Peyer's patch (tissue), 4 donors: ENCODE results near the gene SETD6. TPM values are rescaled to one million over a fixed set of nuclear protein-coding genes. Genes with fewer than 3 reads are reported as not detected.
"Not testable (repeated sequence)": the region's sequence is repeated elsewhere in the genome, so short reads cannot be mapped to it uniquely, and the experiment has no call there.

Source experiments
- DNase-seq, 3 donors: peaks; one replicate each; pipeline ENCODE4 v3.0.0-alpha.2; 2017 to 2019
- H3K27ac ChIP-seq, 4 donors: fragments of 200-600 bp; sonication (generic); one replicate each; pipeline ENCODE4 v1.5.1; 2016 to 2019
- H3K27me3 ChIP-seq, 2 donors: fragments of 200-600 bp; sonication (generic); one replicate each; pipeline ENCODE4 v1.5.1; 2019
- H3K36me3 ChIP-seq, 3 donors: fragments of 200-600 bp; sonication (generic); one replicate each; pipeline ENCODE4 v1.5.1; 2016 to 2019
- H3K4me1 ChIP-seq, 4 donors: fragments of 200-600 bp; sonication (generic); one replicate each; pipeline ENCODE4 v1.5.1; 2016 to 2019
- H3K4me3 ChIP-seq, 4 donors: fragments of 200-600 bp; sonication (generic); 1 replicate in 3 of 4; 2 replicates in 1 of 4; pipeline ENCODE4 v1.5.1; 2016 to 2019; ENCODE audit warnings: mild to moderate bottlenecking in 1 of 4
- H3K9me3 ChIP-seq, 4 donors: fragments of 200-600 bp; sonication (generic); one replicate each; pipeline ENCODE4 v1.5.1; 2016 to 2019; ENCODE audit warnings: mild to moderate bottlenecking in 1 of 4
- CTCF ChIP-seq, 6 experiments: fragments of 450-650 bp in 4 of 6; fragments of 200-600 bp in 2 of 6; sonication (generic) in 1 of 6; IDR thresholded peaks; one replicate each; pipeline ENCODE4 v1.5.1; 2017 to 2019; ENCODE audit warnings: antibody characterized with exemption in 6 of 6, mild to moderate bottlenecking in 3 of 6, moderate library complexity in 1 of 6
- POLR2A ChIP-seq, 2 donors: fragments of 450-650 bp; IDR thresholded peaks; one replicate each; pipeline ENCODE4 v1.5.1; 2017; ENCODE audit warnings: antibody characterized with exemption in 2 of 2, mild to moderate bottlenecking in 2 of 2, moderate library complexity in 2 of 2
- total RNA-seq, 4 donors: library from RNA; depleted of rRNA; stranded (reverse); fragments of >200 nt; gene quantifications; one replicate each; pipeline ENCODE4 v1.1.0, GENCODE V29; 2016

The SETD6 gene
- total RNA-seq, 4 donors from 2014 or later, result 27.3 to 60.5 (median 34.4) TPM

GRCh38 chr16:58542291-58542690 lies 27.0 kb downstream of the SETD6 start:
- Histone ChIP-seq H3K36me3 (peaks cover 0 to 99% (median 0%) of the 10 kb centered on the region in 3 donors), H3K4me3 (no peak overlapping the region), H3K4me1 (no peaks in the 10 kb centered on the region), H3K9me3 (no peaks in the 10 kb centered on the region), H3K27me3 (no peaks in the 10 kb centered on the region), H3K27ac (no peak overlapping the region)
- no peak for TF ChIP-seq CTCF (IDR thresholded peaks at IDR 0.05)
- no peak for TF ChIP-seq POLR2A (IDR thresholded peaks at IDR 0.05)
- DNase-seq, result no peak

- Histone ChIP-seq H3K27me3 (no peaks in the 10 kb centered on the region), H3K36me3 (peaks cover 0 to 89% (median 0%) of the 10 kb centered on the region in 3 donors), H3K27ac (no peak overlapping the region), H3K4me1 (no peaks in the 10 kb centered on the region), H3K9me3 (no peaks in the 10 kb centered on the region), H3K4me3 (no peak overlapping the region)
- DNase-seq, result no peak
- TF ChIP-seq CTCF (IDR thresholded peaks at IDR 0.05) (no peak), POLR2A (IDR thresholded peaks at IDR 0.05) (no peak)
These were observed 28.4 kb downstream of the SETD6 start for GRCh38 chr16:58543685-58544084.

- no peak for DNase-seq
- Histone ChIP-seq H3K9me3 (no peaks in the 10 kb centered on the region), H3K4me3 (no peak overlapping the region), H3K27me3 (no peaks in the 10 kb centered on the region), H3K36me3 (peaks cover 0 to 90% (median 0%) of the 10 kb centered on the region in 3 donors), H3K27ac (peak overlapping the region in 1 of 4 donors; percentile 7), H3K4me1 (no peaks in the 10 kb centered on the region)
- no peak for TF ChIP-seq POLR2A (IDR thresholded peaks at IDR 0.05)
These were observed 33.1 kb downstream of the SETD6 start for GRCh38 chr16:58548378-58548777.

- H3K4me3 ChIP-seq, result no peak overlapping the region
- H3K9me3 ChIP-seq, result no peaks in the 10 kb centered on the region
- peak overlapping the region in 1 of 4 donors; percentile 1 for H3K27ac ChIP-seq
- no peak for TF ChIP-seq POLR2A (IDR thresholded peaks at IDR 0.05)
- H3K4me1 ChIP-seq, result no peaks in the 10 kb centered on the region
- H3K36me3 ChIP-seq, result peaks cover 0 to 90% (median 0%) of the 10 kb centered on the region in 3 donors
- no peaks in the 10 kb centered on the region for H3K27me3 ChIP-seq
- DNase-seq, result no peak
These were observed 36.2 kb downstream of the SETD6 start for GRCh38 chr16:58551496-58551895.

GRCh38 chr16:58556678-58557077 lies 41.4 kb downstream of the SETD6 start:
- no peak overlapping the region for H3K27ac ChIP-seq
- no peak for DNase-seq
- H3K4me1 ChIP-seq, result no peaks in the 10 kb centered on the region
- no peak overlapping the region for H3K4me3 ChIP-seq
- peaks cover 0 to 95% (median 0%) of the 10 kb centered on the region in 3 donors for H3K36me3 ChIP-seq
- H3K27me3 ChIP-seq, result no peaks in the 10 kb centered on the region
- no peak for TF ChIP-seq CTCF (IDR thresholded peaks at IDR 0.05)
- TF ChIP-seq POLR2A (IDR thresholded peaks at IDR 0.05), result no peak
- no peaks in the 10 kb centered on the region for H3K9me3 ChIP-seq

- TF ChIP-seq POLR2A (IDR thresholded peaks at IDR 0.05), result no peak
- no peak for TF ChIP-seq CTCF (IDR thresholded peaks at IDR 0.05)
- H3K27me3 ChIP-seq, result no peaks in the 10 kb centered on the region
- no peaks in the 10 kb centered on the region for H3K4me1 ChIP-seq
- H3K27ac ChIP-seq, result no peak overlapping the region
- DNase-seq, result no peak
- no peaks in the 10 kb centered on the region for H3K9me3 ChIP-seq
- no peak overlapping the region for H3K4me3 ChIP-seq
- peaks cover 0 to 80% (median 0%) of the 10 kb centered on the region in 3 donors for H3K36me3 ChIP-seq
These were observed 47.9 kb downstream of the SETD6 start for GRCh38 chr16:58563235-58563634.

GRCh38 chr16:58563775-58564174 lies 48.5 kb downstream of the SETD6 start:
- Histone ChIP-seq H3K36me3 (peaks cover 0 to 80% (median 0%) of the 10 kb centered on the region in 3 donors), H3K4me1 (no peaks in the 10 kb centered on the region), H3K4me3 (no peak overlapping the region), H3K27ac (no peak overlapping the region), H3K9me3 (no peaks in the 10 kb centered on the region), H3K27me3 (no peaks in the 10 kb centered on the region)
- no peak for DNase-seq
- TF ChIP-seq CTCF (IDR thresholded peaks at IDR 0.05) (peak in 1 of 6 experiments; percentile 20), POLR2A (IDR thresholded peaks at IDR 0.05) (no peak)

- peaks cover 0 to 80% (median 0%) of the 10 kb centered on the region in 3 donors for H3K36me3 ChIP-seq
- H3K9me3 ChIP-seq, H3K27ac ChIP-seq, H3K4me3 ChIP-seq, DNase-seq, H3K27me3 ChIP-seq, H3K4me1 ChIP-seq: not testable (repeated sequence)
These were observed 50.4 kb downstream of the SETD6 start for GRCh38 chr16:58565697-58566096.
